Gastroesophageal sphincter (tissue), 3 donors: Measurements from ENCODE around the gene ATXN3.

ENCODE experiments used
- EP300 ChIP-seq: sonication (generic); formaldehyde crosslinking; IDR thresholded peaks from one replicate; pipeline ENCODE4 v1.6.1; 2017; ENCODE audit warnings: antibody characterized with exemption, mild to moderate bottlenecking
- POLR2A ChIP-seq, 2 donors: fragments of 450-650 bp; IDR thresholded peaks; one replicate each; pipeline ENCODE4 v1.6.1; 2017; ENCODE audit warnings: antibody characterized with exemption in 2 of 2, mild to moderate bottlenecking in 2 of 2, moderate library complexity in 1 of 2
- POLR2AphosphoS5 ChIP-seq: sonication (generic); formaldehyde crosslinking; IDR thresholded peaks from one replicate; pipeline ENCODE4 v1.6.1; 2017; ENCODE audit warnings: antibody characterized with exemption
- TF ChIP-seq, protein P1 (sequence below), 4 experiments: fragments of 200-600 bp in 2 of 4; fragments of 450-650 bp in 2 of 4; sonication (generic) in 1 of 4; IDR thresholded peaks; one replicate each; pipeline ENCODE4 v1.5.1; 2017 to 2019; ENCODE audit warnings: antibody characterized with exemption in 4 of 4, mild to moderate bottlenecking in 2 of 4, moderate library complexity in 2 of 4

DNA sequence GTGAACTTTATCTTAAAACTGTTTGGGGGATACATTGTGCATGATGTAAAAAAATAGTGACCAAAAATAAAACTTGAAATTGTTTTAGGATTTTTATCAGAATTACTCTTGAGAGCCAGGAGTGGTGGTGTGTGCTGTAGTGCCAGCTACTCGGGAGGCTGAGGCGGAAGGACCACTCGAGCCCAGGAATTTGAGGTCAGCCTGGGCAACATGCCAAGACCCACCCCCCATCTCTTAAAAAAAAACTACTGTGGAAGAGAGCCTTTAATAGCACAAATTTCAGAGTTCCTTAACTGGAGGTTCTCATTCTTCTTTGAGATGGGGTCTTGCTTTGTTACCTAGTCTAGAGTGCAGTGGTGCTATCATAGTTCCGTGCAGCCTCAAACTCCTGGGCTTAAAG lies 36.9 kb upstream of the ATXN3 start:
- TF ChIP-seq, protein P1, sequence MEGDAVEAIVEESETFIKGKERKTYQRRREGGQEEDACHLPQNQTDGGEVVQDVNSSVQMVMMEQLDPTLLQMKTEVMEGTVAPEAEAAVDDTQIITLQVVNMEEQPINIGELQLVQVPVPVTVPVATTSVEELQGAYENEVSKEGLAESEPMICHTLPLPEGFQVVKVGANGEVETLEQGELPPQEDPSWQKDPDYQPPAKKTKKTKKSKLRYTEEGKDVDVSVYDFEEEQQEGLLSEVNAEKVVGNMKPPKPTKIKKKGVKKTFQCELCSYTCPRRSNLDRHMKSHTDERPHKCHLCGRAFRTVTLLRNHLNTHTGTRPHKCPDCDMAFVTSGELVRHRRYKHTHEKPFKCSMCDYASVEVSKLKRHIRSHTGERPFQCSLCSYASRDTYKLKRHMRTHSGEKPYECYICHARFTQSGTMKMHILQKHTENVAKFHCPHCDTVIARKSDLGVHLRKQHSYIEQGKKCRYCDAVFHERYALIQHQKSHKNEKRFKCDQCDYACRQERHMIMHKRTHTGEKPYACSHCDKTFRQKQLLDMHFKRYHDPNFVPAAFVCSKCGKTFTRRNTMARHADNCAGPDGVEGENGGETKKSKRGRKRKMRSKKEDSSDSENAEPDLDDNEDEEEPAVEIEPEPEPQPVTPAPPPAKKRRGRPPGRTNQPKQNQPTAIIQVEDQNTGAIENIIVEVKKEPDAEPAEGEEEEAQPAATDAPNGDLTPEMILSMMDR (IDR thresholded peaks at IDR 0.05), result no peak
- TF ChIP-seq POLR2A (IDR thresholded peaks at IDR 0.05) (no peak), POLR2AphosphoS5 (no peak), EP300 (no peak)
